H9 (cell line): ENCODE measurements around the gene SVEP1. TPM values are rescaled to one million over a fixed set of nuclear protein-coding genes. Genes with fewer than 3 reads are reported as not detected.

Source experiments
- DNase-seq: peaks from one replicate; pipeline ENCODE4 v3.0.0-alpha.2; 2017
- H2AFZ ChIP-seq: one replicate; pipeline ENCODE4 v1.6.1; 2013; ENCODE audit warnings: mild to moderate bottlenecking, low read length, control low read depth, moderate library complexity
- H2AK5ac ChIP-seq: 2 replicates; pipeline ENCODE4 v1.6.1; 2013; ENCODE audit warnings: low read length, control low read depth, mixed read lengths; ENCODE audit not compliant: insufficient read length
- H2BK120ac ChIP-seq: one replicate; pipeline ENCODE4 v1.6.1; 2013; ENCODE audit warnings: low read depth, mild to moderate bottlenecking, low read length, control low read depth, inconsistent platforms; ENCODE audit not compliant: poor library complexity, severe bottlenecking
- H2BK12ac ChIP-seq: 2 replicates; pipeline ENCODE4 v1.6.1; 2013; ENCODE audit warnings: low read length, control low read depth, mixed read lengths, low read depth; ENCODE audit not compliant: insufficient read length
- H2BK15ac ChIP-seq: 2 replicates; pipeline ENCODE4 v1.6.1; 2013; ENCODE audit warnings: low read depth, low read length, control low read depth
- H2BK20ac ChIP-seq: one replicate; pipeline ENCODE4 v1.6.1; 2013; ENCODE audit warnings: low read depth, mild to moderate bottlenecking, low read length, control low read depth, inconsistent platforms; ENCODE audit not compliant: poor library complexity, severe bottlenecking
- H2BK5ac ChIP-seq: 2 replicates; pipeline ENCODE4 v1.6.1; 2013; ENCODE audit warnings: low read length, control low read depth, mixed read lengths; ENCODE audit not compliant: insufficient read length
- H3K14ac ChIP-seq: 2 replicates; pipeline ENCODE4 v1.6.1; 2013; ENCODE audit warnings: low read length, control low read depth; ENCODE audit not compliant: insufficient read depth
- H3K18ac ChIP-seq: 2 replicates; pipeline ENCODE4 v1.6.1; 2013; ENCODE audit warnings: low read depth, mild to moderate bottlenecking, mixed read lengths, low read length, control low read depth; ENCODE audit not compliant: insufficient read length
- H3K23ac ChIP-seq: 2 replicates; pipeline ENCODE4 v1.6.1; 2013; ENCODE audit warnings: low read length, control low read depth, mixed read lengths, low read depth; ENCODE audit not compliant: insufficient read length
- H3K23me2 ChIP-seq: 2 replicates; pipeline ENCODE4 v1.6.1; 2013; ENCODE audit warnings: low read depth, mild to moderate bottlenecking, mixed read lengths, low read length, control low read depth; ENCODE audit not compliant: insufficient read length, poor library complexity, severe bottlenecking
- H3K27ac ChIP-seq: 2 replicates; pipeline ENCODE4 v1.5.1; 2013; ENCODE audit warnings: low read length, control low read depth, mixed read lengths, low read depth; ENCODE audit not compliant: insufficient read length
- H3K27me3 ChIP-seq: 2 replicates; pipeline ENCODE4 v1.6.1; 2013; ENCODE audit warnings: low read length, control low read depth, inconsistent platforms; ENCODE audit not compliant: insufficient read depth
- H3K4ac ChIP-seq: 2 replicates; pipeline ENCODE4 v1.6.1; 2013; ENCODE audit warnings: low read depth, mild to moderate bottlenecking, control low read depth, inconsistent platforms, low read length, moderate library complexity
- H3K4me1 ChIP-seq: 2 replicates; pipeline ENCODE4 v1.6.1; 2013; ENCODE audit warnings: low read length, control low read depth, inconsistent platforms; ENCODE audit not compliant: insufficient read depth
- H3K4me2 ChIP-seq: 2 replicates; pipeline ENCODE4 v1.6.1; 2013; ENCODE audit warnings: low read length, control low read depth, mixed read lengths; ENCODE audit not compliant: insufficient read length, insufficient read depth
- H3K56ac ChIP-seq: 2 replicates; pipeline ENCODE4 v1.6.1; 2013; ENCODE audit warnings: low read depth, mild to moderate bottlenecking, mixed read lengths, low read length, control low read depth; ENCODE audit not compliant: insufficient read length
- H3K79me1 ChIP-seq: 2 replicates; pipeline ENCODE4 v1.6.1; 2013; ENCODE audit warnings: low read depth, mild to moderate bottlenecking, moderate library complexity, low read length, control low read depth, inconsistent platforms; ENCODE audit not compliant: insufficient read depth, poor library complexity, severe bottlenecking
- H3K79me2 ChIP-seq: 2 replicates; pipeline ENCODE4 v1.6.1; 2013; ENCODE audit warnings: low read length, control low read depth, inconsistent platforms; ENCODE audit not compliant: insufficient read depth
- H3K9ac ChIP-seq: 2 replicates; pipeline ENCODE4 v1.6.1; 2013; ENCODE audit warnings: low read length, control low read depth, mixed read lengths; ENCODE audit not compliant: insufficient read length; ENCODE audit errors: extremely low read depth
- H3K9me3 ChIP-seq: one replicate; pipeline ENCODE4 v1.6.1; 2013; ENCODE audit warnings: low read depth, low read length, inconsistent platforms; ENCODE audit not compliant: control insufficient read depth
- H3T11ph ChIP-seq: one replicate; pipeline ENCODE4 v1.6.1; 2013; ENCODE audit warnings: mild to moderate bottlenecking, low read length, control low read depth, inconsistent platforms
- H4K20me1 ChIP-seq: one replicate; pipeline ENCODE4 v1.6.1; 2013; ENCODE audit not compliant: control insufficient read depth, insufficient read length, insufficient read depth
- H4K5ac ChIP-seq: 2 replicates; pipeline ENCODE4 v1.6.1; 2013; ENCODE audit warnings: low read depth, mild to moderate bottlenecking, mixed read lengths, low read length, control low read depth; ENCODE audit not compliant: insufficient read length
- H4K8ac ChIP-seq: replicated peaks from 2 replicates; pipeline ENCODE4 v1.6.1; 2013; ENCODE audit warnings: low read length, control low read depth, mixed read lengths, low read depth; ENCODE audit not compliant: insufficient read length
- H4K91ac ChIP-seq: 2 replicates; pipeline ENCODE4 v1.6.1; 2013; ENCODE audit warnings: low read depth, mild to moderate bottlenecking, moderate library complexity, mixed read lengths, low read length, control low read depth; ENCODE audit not compliant: insufficient read length
- H3K27ac Mint-ChIP-seq, 3 experiments: 2 replicates in 2 of 3; 3 replicates in 1 of 3; pipeline ENCODE4 v1.8.0; 2020 to 2021; ENCODE audit warnings: mixed read lengths in 3 of 3, mild to moderate bottlenecking in 1 of 3, moderate library complexity in 1 of 3
- H3K27me3 Mint-ChIP-seq: 2 replicates; pipeline ENCODE4 v1.8.0; 2021; ENCODE audit warnings: low read depth, mild to moderate bottlenecking, moderate library complexity, mixed read lengths
- H3K36me3 Mint-ChIP-seq, 3 experiments: 2 replicates in 2 of 3; 3 replicates in 1 of 3; pipeline ENCODE4 v1.8.0; 2020 to 2021; ENCODE audit warnings: low read depth in 3 of 3, mixed read lengths in 3 of 3; ENCODE audit not compliant: insufficient read depth in 1 of 3
- H3K4me1 Mint-ChIP-seq, 2 experiments: 2 replicates each; pipeline ENCODE4 v1.8.0; 2020; ENCODE audit warnings: mixed read lengths in 2 of 2
- H3K4me3 Mint-ChIP-seq, 2 experiments: 2 replicates in 1 of 2; 3 replicates in 1 of 2; pipeline ENCODE4 v1.8.0; 2020 to 2021; ENCODE audit warnings: mild to moderate bottlenecking in 2 of 2, mixed read lengths in 2 of 2, moderate library complexity in 1 of 2
- H3K9me3 Mint-ChIP-seq, 2 experiments: 2 replicates in 1 of 2; 3 replicates in 1 of 2; pipeline ENCODE4 v1.8.0; 2020; ENCODE audit warnings: mild to moderate bottlenecking in 2 of 2, mixed read lengths in 2 of 2, moderate library complexity in 1 of 2
- WGBS: extraction: QIAGEN DNeasy Blood & Tissue Kit; methylation state at CpG from one replicate; pipeline ENCODE4 v1.1.7; 2013; ENCODE audit warnings: missing lambda C conversion rate, low lambda C conversion rate, mixed read lengths; ENCODE audit not compliant: insufficient read length; ENCODE audit errors: extremely low coverage; 5-methylcytosine and 5-hydroxymethylcytosine counted together
- total RNA-seq: library from RNA; stranded (reverse); gene quantifications from 2 replicates; pipeline ENCODE4 v1.2.1, GENCODE V29; 2021
- TF ChIP-seq, protein P1 (sequence below): fragments of 200-600 bp; sonication (generic); conservative IDR thresholded peaks from 3 replicates; pipeline ENCODE4 v1.8.0; 2021; ENCODE audit warnings: antibody characterized with exemption, mild to moderate bottlenecking

SVEP1 gene
- total RNA-seq, 1 experiment from 2014 or later: 0.17 TPM

DNA sequence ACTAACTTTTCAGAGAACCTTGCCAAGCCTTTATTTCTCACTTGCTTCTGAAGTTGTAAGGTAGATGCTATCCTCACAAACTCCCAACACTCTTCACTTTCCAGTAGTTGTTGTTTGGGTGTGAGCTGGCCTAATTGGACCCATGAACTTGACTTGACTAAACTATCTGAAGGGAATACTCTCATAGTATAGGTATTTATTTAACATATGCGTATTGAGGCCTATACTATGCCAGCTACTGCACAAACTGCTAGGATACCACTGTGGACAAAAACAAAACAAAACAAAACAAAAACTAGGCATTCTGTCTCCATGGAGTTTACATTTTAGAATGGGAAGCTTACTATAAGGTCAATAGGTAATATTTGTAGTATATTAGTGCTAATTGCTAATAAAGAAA is 243.2 kb downstream of the SVEP1 start:
- Histone ChIP-seq H3K4me1 (no peaks in the 10 kb centered on the region), H2BK5ac (no peak overlapping the region), H2BK120ac (no peak overlapping the region), H3K23ac (no peak overlapping the region), H3K56ac (no peak overlapping the region), H2AFZ (no peak overlapping the region), H2BK15ac (no peak overlapping the region), H4K8ac (no peak overlapping the region), H3K79me1 (no peaks in the 10 kb centered on the region), H4K5ac (no peak overlapping the region), H2AK5ac (no peak overlapping the region), H3T11ph (no peak overlapping the region), H3K27ac (no peak overlapping the region), H4K91ac (no peak overlapping the region), H2BK12ac (no peak overlapping the region), H3K18ac (no peak overlapping the region), H4K20me1 (no peaks in the 10 kb centered on the region), H3K4me2 (no peak overlapping the region), H3K27me3 (no peaks in the 10 kb centered on the region), H3K9ac (no peak overlapping the region), H3K9me3 (no peaks in the 10 kb centered on the region), H3K23me2 (no peaks in the 10 kb centered on the region), H3K79me2 (no peaks in the 10 kb centered on the region), H3K14ac (no peak overlapping the region), H3K4ac (no peak overlapping the region), H2BK20ac (no peak overlapping the region)
- DNase-seq: no peak
- Mint-ChIP-seq H3K9me3 (no peaks in the 10 kb centered on the region), H3K27me3 (no peaks in the 10 kb centered on the region), H3K27ac (no peak overlapping the region), H3K4me1 (no peaks in the 10 kb centered on the region), H3K4me3 (no peak overlapping the region), H3K36me3 (no peaks in the 10 kb centered on the region)
- TF ChIP-seq, protein P1, sequence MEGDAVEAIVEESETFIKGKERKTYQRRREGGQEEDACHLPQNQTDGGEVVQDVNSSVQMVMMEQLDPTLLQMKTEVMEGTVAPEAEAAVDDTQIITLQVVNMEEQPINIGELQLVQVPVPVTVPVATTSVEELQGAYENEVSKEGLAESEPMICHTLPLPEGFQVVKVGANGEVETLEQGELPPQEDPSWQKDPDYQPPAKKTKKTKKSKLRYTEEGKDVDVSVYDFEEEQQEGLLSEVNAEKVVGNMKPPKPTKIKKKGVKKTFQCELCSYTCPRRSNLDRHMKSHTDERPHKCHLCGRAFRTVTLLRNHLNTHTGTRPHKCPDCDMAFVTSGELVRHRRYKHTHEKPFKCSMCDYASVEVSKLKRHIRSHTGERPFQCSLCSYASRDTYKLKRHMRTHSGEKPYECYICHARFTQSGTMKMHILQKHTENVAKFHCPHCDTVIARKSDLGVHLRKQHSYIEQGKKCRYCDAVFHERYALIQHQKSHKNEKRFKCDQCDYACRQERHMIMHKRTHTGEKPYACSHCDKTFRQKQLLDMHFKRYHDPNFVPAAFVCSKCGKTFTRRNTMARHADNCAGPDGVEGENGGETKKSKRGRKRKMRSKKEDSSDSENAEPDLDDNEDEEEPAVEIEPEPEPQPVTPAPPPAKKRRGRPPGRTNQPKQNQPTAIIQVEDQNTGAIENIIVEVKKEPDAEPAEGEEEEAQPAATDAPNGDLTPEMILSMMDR: no peak
- no CpG with 5 or more reads among the region's 1 CpG for WGBS
